Esophagus muscularis mucosa (tissue), 4 donors: ENCODE measurements around the gene CALCA. TPM values are rescaled to one million over a fixed set of nuclear protein-coding genes. Genes with fewer than 3 reads are reported as not detected.

ENCODE experiments used
- DNase-seq: peaks from one replicate; pipeline ENCODE4 v3.0.0-alpha.2; 2017; ENCODE audit errors: extremely low spot score
- H3K27ac ChIP-seq, 4 donors: fragments of 200-600 bp; sonication (generic); replicated peaks in 1 of 4; 1 replicate in 3 of 4; 2 replicates in 1 of 4; pipeline ENCODE4 v1.5.1; 2016 to 2019; ENCODE audit warnings: mild to moderate bottlenecking in 1 of 4
- H3K27me3 ChIP-seq, 4 donors: fragments of 200-600 bp; sonication (generic); one replicate each; pipeline versions ENCODE4 v1.5.1 to v1.6.0; 2016 to 2019
- H3K36me3 ChIP-seq, 4 donors: fragments of 200-600 bp; sonication (generic); one replicate each; pipeline ENCODE4 v1.5.1; 2016 to 2019
- H3K4me1 ChIP-seq, 4 donors: fragments of 200-600 bp; sonication (generic); one replicate each; pipeline ENCODE4 v1.5.1; 2016 to 2019
- H3K4me3 ChIP-seq, 4 donors: fragments of 200-600 bp; sonication (generic); 1 replicate in 2 of 4; 2 replicates in 2 of 4; pipeline ENCODE4 v1.5.1; 2016 to 2019; ENCODE audit warnings: mild to moderate bottlenecking in 4 of 4, moderate library complexity in 1 of 4
- H3K9me3 ChIP-seq, 4 donors: fragments of 200-600 bp; sonication (generic); 1 replicate in 3 of 4; 2 replicates in 1 of 4; pipeline ENCODE4 v1.5.1; 2016 to 2019
- CTCF ChIP-seq, 3 experiments: fragments of 200-600 bp in 2 of 3; fragments of 450-650 bp in 1 of 3; sonication (generic) in 2 of 3; IDR thresholded peaks; one replicate each; pipeline ENCODE4 v1.5.1; 2017 to 2019; ENCODE audit warnings: antibody characterized with exemption in 3 of 3, mild to moderate bottlenecking in 2 of 3, moderate library complexity in 1 of 3
- EP300 ChIP-seq: sonication (generic); formaldehyde crosslinking; IDR thresholded peaks from one replicate; pipeline ENCODE4 v1.6.1; 2017; ENCODE audit warnings: antibody characterized with exemption
- POLR2A ChIP-seq: fragments of 450-650 bp; IDR thresholded peaks from one replicate; pipeline ENCODE4 v1.6.1; 2017; ENCODE audit warnings: antibody characterized with exemption, moderate library complexity, mild to moderate bottlenecking, low read depth
- POLR2AphosphoS5 ChIP-seq, 2 donors: sonication (generic); formaldehyde crosslinking; IDR thresholded peaks; one replicate each; pipeline ENCODE4 v1.6.1; 2017; ENCODE audit warnings: antibody characterized with exemption in 2 of 2
- WGBS: methylation state at CpG from one replicate; pipeline ENCODE4 v1.1.5; 2018; 5-methylcytosine and 5-hydroxymethylcytosine counted together
- intact Hi-C: fragments of 100-400 bp; cut with DNase I; formaldehyde crosslinking; loops from one replicate; pipeline ENCODE4 v1.15.1; 2023
- total RNA-seq, 4 donors: library from RNA; depleted of rRNA; stranded (reverse); fragments of >200 nt; gene quantifications; one replicate each; pipeline versions ENCODE4 v1.1.0 to v1.2.1, GENCODE V29; 2016

Gene CALCA
- total RNA-seq, 4 donors from 2014 or later = not detected

DNA sequence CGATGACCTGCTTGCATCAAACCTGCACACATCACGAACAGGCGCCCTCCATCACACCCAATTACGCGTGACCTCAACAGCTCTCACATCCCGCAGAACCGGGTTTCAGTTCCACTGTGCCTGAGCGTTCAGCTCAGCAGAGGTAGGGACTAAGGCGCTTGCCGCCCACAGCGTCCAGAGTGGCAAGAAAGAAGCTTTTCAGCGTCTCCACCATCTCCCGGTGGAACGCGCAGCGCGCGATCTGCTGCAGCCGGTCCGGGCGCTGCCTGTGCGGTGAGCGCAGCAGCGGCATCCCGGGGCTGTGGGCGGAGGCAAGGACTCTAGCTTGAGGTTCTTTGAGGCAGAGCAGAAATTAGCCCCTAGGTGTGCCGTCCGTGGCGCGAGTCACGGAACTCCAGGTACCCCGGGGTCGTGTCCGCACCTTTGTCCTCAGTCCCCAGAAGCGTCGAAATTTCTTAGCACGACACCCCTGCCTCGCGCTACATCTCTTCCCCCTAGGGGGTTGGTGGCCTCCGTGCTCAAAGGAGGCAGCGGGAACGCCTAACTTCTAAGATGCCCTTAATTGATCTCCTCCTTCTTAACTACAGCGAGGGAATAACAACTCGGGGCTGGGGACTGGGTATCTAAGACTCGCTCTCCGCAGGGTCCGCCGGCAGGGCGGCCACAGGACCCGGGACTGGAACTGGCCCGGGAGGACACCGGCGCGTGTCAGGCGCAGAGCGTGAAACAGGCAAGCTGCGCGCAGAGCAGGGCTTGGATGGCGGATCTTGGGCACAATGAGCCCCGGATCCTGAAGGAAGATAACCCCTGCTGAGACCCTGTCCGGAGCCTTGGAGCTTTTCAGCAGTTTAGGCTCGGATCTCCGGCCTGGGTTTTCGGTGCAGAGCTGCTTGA lies 1.7 kb upstream of the CALCA start:
- H3K36me3 ChIP-seq = no peaks in the 10 kb centered on the region
- no peak for TF ChIP-seq POLR2A
- no peak for TF ChIP-seq EP300
- TF ChIP-seq POLR2AphosphoS5 (IDR thresholded peaks at IDR 0.05) = no peak
- no peak for TF ChIP-seq CTCF (IDR thresholded peaks at IDR 0.05)
- WGBS = 3% methylated on average over 30 of the region's 64 CpGs
- peaks cover 22 to 40% (median 37%) of the 10 kb centered on the region in 4 donors for H3K4me1 ChIP-seq
- DNase-seq = no peak
- peak overlapping the region; percentile 27 to 44 (median 38) for H3K4me3 ChIP-seq
- no peak overlapping the region for H3K27ac ChIP-seq
- peaks cover 0 to 92% (median 40%) of the 10 kb centered on the region in 4 donors for H3K27me3 ChIP-seq
- intact Hi-C loops = no loop called here
- H3K9me3 ChIP-seq = no peaks in the 10 kb centered on the region

- Histone ChIP-seq H3K27ac (no peak overlapping the region), H3K4me3 (peak overlapping the region in 1 of 4 donors; percentile 37), H3K27me3 (peaks cover 0 to 99% (median 40%) of the 10 kb centered on the region in 4 donors), H3K36me3 (no peaks in the 10 kb centered on the region), H3K9me3 (no peaks in the 10 kb centered on the region), H3K4me1 (peaks cover 22 to 40% (median 37%) of the 10 kb centered on the region in 4 donors)
- WGBS = 16% methylated on average over 19 of the region's 22 CpGs
- TF ChIP-seq CTCF (IDR thresholded peaks at IDR 0.05) = no peak
- TF ChIP-seq EP300 = no peak
- no peak for TF ChIP-seq POLR2AphosphoS5 (IDR thresholded peaks at IDR 0.05)
- TF ChIP-seq POLR2A = no peak
- DNase-seq = no peak
- intact Hi-C loops = no loop called here
These were observed 687 bp upstream of the CALCA start for GRCh38 chr11:14972581-14973495.

GRCh38 chr11:14969901-14970323 lies 2.2 kb downstream of the CALCA start:
- Histone ChIP-seq H3K27ac (no peak overlapping the region), H3K27me3 (peaks cover 0 to 76% (median 33%) of the 10 kb centered on the region in 4 donors), H3K4me1 (peaks cover 19 to 35% (median 31%) of the 10 kb centered on the region in 4 donors), H3K36me3 (no peaks in the 10 kb centered on the region), H3K9me3 (no peaks in the 10 kb centered on the region), H3K4me3 (no peak overlapping the region)
- no peak for DNase-seq
- intact Hi-C loops = no loop called here
- TF ChIP-seq POLR2AphosphoS5 (IDR thresholded peaks at IDR 0.05) (no peak), POLR2A (no peak), CTCF (IDR thresholded peaks at IDR 0.05) (peak in 1 of 3 experiments; percentile 11)
- WGBS = 18% methylated on average over 5 of the region's 7 CpGs

DNA sequence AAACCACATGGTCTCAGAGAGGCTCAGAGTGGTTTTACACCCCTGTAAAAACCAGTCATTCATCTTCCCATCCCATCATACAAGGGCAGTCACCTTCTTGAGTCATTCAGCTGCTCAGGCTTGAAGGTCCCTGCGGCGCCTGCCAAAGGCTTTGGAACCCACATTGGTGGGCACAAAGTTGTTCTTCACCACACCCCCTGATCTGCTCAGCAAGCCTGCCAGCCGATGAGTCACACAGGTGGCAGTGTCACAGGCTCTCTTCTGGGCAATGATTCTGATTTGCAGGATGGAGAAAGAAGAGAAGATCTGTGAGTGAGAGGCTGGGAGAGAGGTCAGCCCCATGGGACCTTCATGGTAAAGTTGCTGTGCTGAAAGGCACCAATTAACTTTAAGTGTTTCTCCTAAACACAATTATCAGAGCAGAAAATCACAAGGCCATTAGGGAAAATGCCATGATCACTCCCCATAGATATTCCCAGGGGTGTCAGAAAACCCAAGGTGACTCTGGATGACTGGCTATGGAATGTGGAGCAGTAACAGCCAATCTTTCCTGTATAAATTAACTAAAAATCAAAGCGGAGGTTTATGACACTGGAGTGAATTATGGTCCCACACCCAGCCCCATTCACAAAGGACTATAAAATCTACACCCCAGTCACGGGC lies 4.4 kb downstream of the CALCA start:
- Histone ChIP-seq H3K9me3 (no peaks in the 10 kb centered on the region), H3K4me3 (no peak overlapping the region), H3K27me3 (peaks cover 0 to 54% (median 13%) of the 10 kb centered on the region in 4 donors), H3K4me1 (peaks cover 5 to 13% (median 10%) of the 10 kb centered on the region in 4 donors), H3K36me3 (no peaks in the 10 kb centered on the region), H3K27ac (no peak overlapping the region)
- no peak for DNase-seq
- intact Hi-C loops = no loop called here
- no peak for TF ChIP-seq CTCF (IDR thresholded peaks at IDR 0.05)
- TF ChIP-seq POLR2A = no peak
- no peak for TF ChIP-seq POLR2AphosphoS5 (IDR thresholded peaks at IDR 0.05)
- TF ChIP-seq EP300 = no peak
- WGBS = 74% methylated on average over 5 of the region's 5 CpGs
